ENCODE measurements around the gene SH3BGR. TPM values are rescaled to one million over a fixed set of nuclear protein-coding genes. Genes with fewer than 3 reads are reported as not detected.
"Not testable (repeated sequence)": the region's sequence is repeated elsewhere in the genome, so short reads cannot be mapped to it uniquely, and the experiment has no call there.

Gene SH3BGR
- total RNA-seq, 6 experiments from 2014 or later = 1.4 to 3.7 (median 2.3) TPM

- Mint-ChIP-seq H3K27me3 (ENCODE audit: insufficient read depth) (peaks cover 18% of the 10 kb centered on the region), H3K27ac (no peak overlapping the region), H3K4me1 (ENCODE audit: low read depth) (no peaks in the 10 kb centered on the region; the same call in 1 of the 2 replicates), H3K4me3 (no peak overlapping the region), H3K9me3 (no peaks in the 10 kb centered on the region; the same call in 1 of the 2 replicates), H3K36me3 (ENCODE audit: low read depth) (no peaks in the 10 kb centered on the region)
- no peak for TF ChIP-seq CTCF (IDR thresholded peaks at IDR 0.05)
- no peak for DNase-seq
Measured at GRCh38 chr21:39535646-39536437, 84.1 kb downstream of the SH3BGR start.

GRCh38 chr21:39536835-39537234 is 85.1 kb downstream of the SH3BGR start:
- no peak for DNase-seq
- peaks cover 18% of the 10 kb centered on the region for H3K27me3 Mint-ChIP-seq (ENCODE audit: insufficient read depth)
- TF ChIP-seq CTCF (IDR thresholded peaks at IDR 0.05) = no peak
- H3K9me3 Mint-ChIP-seq = no peaks in the 10 kb centered on the region; the same call in 1 of the 2 replicates
- H3K27ac Mint-ChIP-seq = no peak overlapping the region
- H3K4me1 Mint-ChIP-seq (ENCODE audit: low read depth) = no peaks in the 10 kb centered on the region; the same call in 1 of the 2 replicates
- H3K36me3 Mint-ChIP-seq (ENCODE audit: low read depth) = no peaks in the 10 kb centered on the region
- no peak overlapping the region for H3K4me3 Mint-ChIP-seq

- Mint-ChIP-seq H3K36me3 (ENCODE audit: low read depth) (no peaks in the 10 kb centered on the region), H3K4me3 (no peak overlapping the region), H3K4me1 (ENCODE audit: low read depth) (no peaks in the 10 kb centered on the region; the same call in 1 of the 2 replicates), H3K9me3 (no peaks in the 10 kb centered on the region; the same call in 1 of the 2 replicates), H3K27ac (no peak overlapping the region), H3K27me3 (ENCODE audit: insufficient read depth) (peaks cover 18% of the 10 kb centered on the region)
- DNase-seq = no peak
- no peak for TF ChIP-seq CTCF (IDR thresholded peaks at IDR 0.05)
Measured at GRCh38 chr21:39537571-39537970, 85.8 kb downstream of the SH3BGR start.

GRCh38 chr21:39538453-39539042 is 86.8 kb downstream of the SH3BGR start:
- Mint-ChIP-seq H3K36me3 (ENCODE audit: low read depth) (no peaks in the 10 kb centered on the region), H3K4me1 (ENCODE audit: low read depth) (no peaks in the 10 kb centered on the region; the same call in 1 of the 2 replicates), H3K27me3 (ENCODE audit: insufficient read depth) (peaks cover 18% of the 10 kb centered on the region), H3K27ac (no peak overlapping the region), H3K9me3 (no peaks in the 10 kb centered on the region; the same call in 1 of the 2 replicates), H3K4me3 (no peak overlapping the region)
- no peak for TF ChIP-seq CTCF (IDR thresholded peaks at IDR 0.05)
- DNase-seq = no peak

- not testable (repeated sequence) for H3K4me1 Mint-ChIP-seq (ENCODE audit: low read depth); DNase-seq; H3K4me3 Mint-ChIP-seq; H3K36me3 Mint-ChIP-seq (ENCODE audit: low read depth); H3K9me3 Mint-ChIP-seq; H3K27ac Mint-ChIP-seq
- H3K27me3 Mint-ChIP-seq (ENCODE audit: insufficient read depth) = peaks cover 18% of the 10 kb centered on the region
Measured at GRCh38 chr21:39540367-39540766, 88.6 kb downstream of the SH3BGR start.

- Mint-ChIP-seq H3K27me3 (ENCODE audit: insufficient read depth) (peaks cover 9% of the 10 kb centered on the region; the same call in 1 of the 2 replicates), H3K27ac (no peak overlapping the region), H3K4me3 (no peak overlapping the region), H3K36me3 (ENCODE audit: low read depth) (no peaks in the 10 kb centered on the region), H3K4me1 (ENCODE audit: low read depth) (no peaks in the 10 kb centered on the region), H3K9me3 (no peaks in the 10 kb centered on the region; the same call in 1 of the 2 replicates)
- no peak for DNase-seq
- TF ChIP-seq CTCF (IDR thresholded peaks at IDR 0.05) = no peak
Measured at GRCh38 chr21:39542736-39543135, 91.0 kb downstream of the SH3BGR start.

Data from HFFc6 (cell line).